Activated gamma-delta T cell (primary cell): Measurements from ENCODE around the gene FAM135A.
A peak's percentile ranks its signal among the peaks of the same experiment; 100 is the strongest.

Experiments used
- DNase-seq: peaks from one replicate; lab custom pipeline; 2025; lab: John Stamatoyannopoulos, UW
- total RNA-seq, 2 donors: gene quantifications; one replicate each; lab custom pipeline; 2026; lab: John Stamatoyannopoulos, UW

Gene FAM135A
- 26.8 to 31.0 reads per million in 2 donors for total RNA-seq

DNA sequence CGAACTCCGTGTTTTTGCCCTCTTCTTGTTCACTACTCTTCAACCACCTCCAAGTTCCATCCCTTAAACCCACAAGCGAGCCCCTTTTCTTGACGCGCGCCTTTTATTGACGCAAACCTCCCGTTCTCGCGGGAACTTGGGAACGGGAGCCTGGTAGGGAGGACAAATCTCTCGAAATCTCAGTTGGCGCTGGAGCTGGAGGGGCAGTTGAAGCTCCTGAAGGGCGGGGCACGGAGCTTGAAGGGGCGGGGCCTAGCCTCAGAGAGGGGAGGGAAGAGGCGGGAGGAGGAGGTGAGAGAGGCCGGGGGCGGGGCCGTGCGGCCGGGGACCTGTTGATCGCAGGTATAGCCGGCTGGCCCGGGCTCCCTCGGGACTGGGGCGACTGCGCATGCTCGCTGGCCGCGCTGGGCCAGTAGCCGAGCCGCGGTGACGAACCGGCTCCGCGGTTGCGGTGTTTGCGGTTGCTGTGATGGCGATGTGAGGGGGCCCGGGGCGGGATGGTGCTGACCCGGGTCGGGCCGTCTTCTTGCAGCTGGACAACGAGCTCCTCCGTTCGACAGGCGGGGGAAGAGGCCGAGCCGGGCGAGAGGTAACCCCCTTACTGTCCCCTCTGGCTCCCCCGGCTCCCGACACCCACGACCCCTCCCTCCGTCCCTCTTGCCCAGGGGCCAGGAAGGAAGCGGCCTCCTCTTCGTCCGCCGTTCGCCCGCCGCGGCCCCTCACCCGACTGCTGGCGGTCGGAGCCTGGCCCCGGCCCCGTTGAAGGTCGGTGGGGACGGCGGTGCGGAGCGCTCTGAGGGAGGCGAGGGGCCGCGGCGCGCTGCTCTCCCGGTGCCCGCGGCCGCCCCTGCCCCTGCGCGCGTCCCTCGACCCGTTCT lies at the start of gene FAM135A:
FAM135A (plus strand) TSS at position 395 of the 878 bp plus-strand sequence. CDS start 14,835 bp downstream, outside the sequence.
- DNase-seq, result peak; percentile 88

- DNase-seq, result no peak
Measured at GRCh38 chr6:70363741-70364493, 49.4 kb upstream of the FAM135A start.

GRCh38 chr6:70369332-70369950 lies 43.9 kb upstream of the FAM135A start:
- DNase-seq, result no peak

DNA sequence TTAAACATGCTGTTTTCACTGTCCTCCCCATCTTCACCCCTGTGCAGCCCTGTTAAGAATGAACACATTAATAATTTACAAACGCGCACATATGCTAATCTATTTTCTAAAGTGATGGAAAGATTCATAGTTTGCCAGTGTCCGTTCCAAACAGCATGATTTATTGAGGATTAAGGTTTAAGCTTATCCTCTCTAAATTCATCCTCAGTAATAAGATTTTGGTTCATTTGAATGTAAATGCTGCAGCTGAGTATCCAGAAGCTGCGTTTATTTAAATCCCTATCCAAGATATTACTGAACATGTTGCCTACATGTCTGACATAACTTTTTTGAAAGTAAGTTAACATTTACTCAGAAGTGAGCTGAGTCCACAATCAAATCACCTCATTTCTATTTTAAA lies 42.8 kb upstream of the FAM135A start:
- no peak for DNase-seq

DNA sequence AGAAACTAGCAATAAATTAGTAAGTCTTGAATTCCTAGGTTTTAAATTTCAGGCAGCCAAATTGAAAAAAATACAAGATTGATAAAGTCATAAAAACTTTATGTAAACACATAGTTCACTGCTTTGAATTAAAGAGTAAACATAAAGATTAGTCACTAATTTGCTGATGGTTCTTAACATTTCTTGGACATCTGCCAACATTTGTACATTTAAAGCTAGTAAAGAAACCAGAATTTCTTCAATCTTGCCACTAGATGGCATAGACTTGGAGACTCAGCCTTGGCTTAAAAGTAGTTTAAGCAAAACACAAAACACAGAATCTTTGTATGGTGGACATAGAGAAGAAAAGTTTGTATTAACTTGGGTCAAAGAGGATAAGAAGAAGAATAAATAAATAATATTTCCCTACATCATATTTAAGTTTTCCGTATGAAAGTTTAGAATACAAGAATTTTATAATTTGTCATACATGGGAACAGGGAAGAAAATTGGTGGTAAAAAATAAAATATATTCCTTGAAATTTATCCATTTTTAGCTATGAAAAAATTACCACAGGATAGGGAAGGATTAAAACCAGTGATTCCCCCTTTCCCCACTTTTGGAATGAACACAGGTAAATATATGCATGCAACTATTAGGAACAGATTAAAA lies 41.7 kb upstream of the FAM135A start:
- DNase-seq, result no peak

DNA sequence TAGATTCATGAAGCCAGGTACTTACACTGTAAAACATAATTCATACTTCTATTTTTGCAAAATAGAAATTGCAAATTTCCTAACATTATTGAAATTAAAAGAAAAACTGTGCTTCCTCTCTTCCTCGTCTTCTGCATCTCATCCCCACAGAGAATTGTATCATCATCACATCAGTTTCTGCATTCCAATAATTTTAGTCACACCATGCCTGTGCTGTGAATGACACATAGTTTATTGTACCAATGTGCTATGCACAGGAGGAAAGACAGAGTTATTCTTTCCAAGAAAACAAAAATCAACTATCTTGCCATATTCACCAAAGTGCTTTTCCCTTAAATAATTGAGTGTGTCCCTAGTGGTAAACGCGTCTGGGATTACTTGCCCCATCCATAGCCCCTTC lies 38.1 kb upstream of the FAM135A start:
- no peak for DNase-seq

GRCh38 chr6:70375882-70376281 lies 37.4 kb upstream of the FAM135A start:
- no peak for DNase-seq

DNA sequence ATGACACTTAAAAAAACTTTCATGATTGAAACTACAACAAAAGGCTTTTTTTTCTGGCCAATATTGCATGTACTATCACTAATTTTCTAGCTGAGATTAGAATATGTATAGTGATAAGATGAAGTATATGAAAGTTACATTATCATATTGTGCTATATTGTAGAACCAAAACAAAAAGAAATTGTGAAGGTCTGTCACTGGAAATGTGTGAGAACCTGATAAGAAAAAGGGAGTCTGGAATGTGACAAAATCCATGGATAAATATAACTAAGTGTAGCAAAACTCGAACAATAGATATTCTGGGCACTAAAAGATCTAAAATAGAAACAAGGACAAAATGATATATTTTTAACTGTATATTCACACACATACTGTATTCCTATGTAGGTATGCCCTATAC lies 36.7 kb upstream of the FAM135A start:
- DNase-seq, result no peak

DNA sequence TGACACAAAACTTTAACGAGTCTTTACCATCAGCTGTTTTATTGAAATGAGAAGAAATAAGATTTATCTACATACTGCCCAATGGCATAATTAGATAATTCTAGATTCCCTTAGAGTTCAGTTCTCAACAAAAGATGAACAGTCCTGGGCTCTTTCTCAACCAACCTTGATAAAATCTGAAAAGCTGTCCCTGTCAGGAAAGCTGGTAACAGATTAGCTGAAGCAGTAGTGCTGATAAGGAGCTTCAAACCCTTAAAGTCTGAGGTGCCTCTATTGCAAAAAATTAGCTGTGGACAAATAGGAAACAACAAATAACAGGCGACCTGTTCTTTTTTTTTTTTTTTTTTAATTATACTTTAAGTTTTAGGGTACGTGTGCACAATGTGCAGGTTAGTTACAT lies 35.9 kb upstream of the FAM135A start:
- DNase-seq, result no peak

GRCh38 chr6:70379473-70380013 lies 33.8 kb upstream of the FAM135A start:
- DNase-seq, result no peak

DNA sequence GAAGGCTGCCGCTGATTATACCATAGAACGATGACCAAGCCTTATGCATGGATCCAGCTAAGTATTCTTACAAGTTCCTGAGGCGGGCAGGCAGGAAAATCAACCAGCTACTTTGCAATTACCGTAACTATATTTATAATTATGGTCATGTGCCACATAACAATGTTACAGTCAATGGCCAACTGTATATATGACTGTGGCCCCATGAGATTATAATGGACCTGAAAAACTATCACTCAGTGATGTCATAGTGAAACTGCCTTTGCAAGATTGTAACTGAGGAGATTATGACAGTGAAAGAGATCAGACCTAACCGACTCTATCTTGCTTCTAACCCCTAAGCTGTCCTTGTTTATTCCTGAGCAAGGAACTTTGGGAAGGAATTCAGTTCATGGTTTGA lies 33.1 kb upstream of the FAM135A start:
- DNase-seq, result no peak

GRCh38 chr6:70380771-70381416 lies 32.4 kb upstream of the FAM135A start:
- DNase-seq, result no peak

GRCh38 chr6:70381417-70381782 lies 31.9 kb upstream of the FAM135A start:
- no peak for DNase-seq

DNA sequence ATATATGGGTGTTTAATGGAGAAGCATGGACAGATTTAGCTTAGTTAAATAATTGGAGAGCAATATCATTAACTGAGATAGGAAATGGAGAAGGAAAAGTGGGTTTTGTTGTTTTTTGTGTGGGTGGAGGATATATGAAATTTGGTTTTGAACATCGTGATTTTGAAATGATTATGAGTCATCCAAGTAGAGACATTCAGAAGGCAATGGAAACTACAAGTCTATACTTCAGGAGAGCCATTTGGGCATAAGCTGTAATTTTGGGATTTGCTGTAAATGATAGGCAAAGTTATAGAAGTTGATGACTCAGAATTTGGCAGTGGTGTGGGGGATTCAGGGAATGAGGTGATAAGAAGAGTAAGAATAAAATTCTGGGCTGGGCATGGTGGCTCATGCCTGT lies 27.4 kb upstream of the FAM135A start:
- no peak for DNase-seq

- no peak for DNase-seq
Measured at GRCh38 chr6:70388814-70389213, 24.5 kb upstream of the FAM135A start.

GRCh38 chr6:70389261-70389660 lies 24.0 kb upstream of the FAM135A start:
- no peak for DNase-seq

- DNase-seq, result no peak
Measured at GRCh38 chr6:70390067-70390466, 23.2 kb upstream of the FAM135A start.

GRCh38 chr6:70391492-70391891 lies 21.8 kb upstream of the FAM135A start:
- no peak for DNase-seq

- no peak for DNase-seq
Measured at GRCh38 chr6:70394518-70395300, 18.6 kb upstream of the FAM135A start.

- DNase-seq, result no peak
Measured at GRCh38 chr6:70395301-70395672, 18.0 kb upstream of the FAM135A start.

DNA sequence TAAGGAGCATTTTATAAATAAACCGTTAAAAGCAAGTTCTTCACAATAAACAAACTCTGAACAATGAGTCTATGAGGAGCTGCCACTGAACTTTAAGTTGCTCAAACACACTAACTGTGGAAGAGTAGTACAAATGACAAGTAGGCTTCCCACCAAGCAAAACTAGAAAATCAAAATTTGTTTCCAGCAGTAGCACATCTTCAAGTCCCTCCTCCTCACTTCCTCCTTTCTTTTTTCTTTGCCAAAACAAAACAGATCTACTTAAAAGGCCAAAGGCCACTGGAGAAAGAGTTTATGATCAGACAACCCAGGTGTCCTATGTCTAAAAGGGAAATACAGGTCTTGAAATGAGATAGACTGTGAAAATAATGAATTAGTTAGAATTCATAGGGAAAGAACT lies 17.1 kb upstream of the FAM135A start:
- no peak for DNase-seq
